Measurements from ENCODE around the gene BABAM2.
"Not testable (repeated sequence)": the region's sequence is repeated elsewhere in the genome, so short reads cannot be mapped to it uniquely, and the experiment has no call there.

Gene BABAM2

GRCh38 chr2:28219758-28220368 lies 329.3 kb downstream of the BABAM2 start:
- DNase-seq, result no peak

DNA sequence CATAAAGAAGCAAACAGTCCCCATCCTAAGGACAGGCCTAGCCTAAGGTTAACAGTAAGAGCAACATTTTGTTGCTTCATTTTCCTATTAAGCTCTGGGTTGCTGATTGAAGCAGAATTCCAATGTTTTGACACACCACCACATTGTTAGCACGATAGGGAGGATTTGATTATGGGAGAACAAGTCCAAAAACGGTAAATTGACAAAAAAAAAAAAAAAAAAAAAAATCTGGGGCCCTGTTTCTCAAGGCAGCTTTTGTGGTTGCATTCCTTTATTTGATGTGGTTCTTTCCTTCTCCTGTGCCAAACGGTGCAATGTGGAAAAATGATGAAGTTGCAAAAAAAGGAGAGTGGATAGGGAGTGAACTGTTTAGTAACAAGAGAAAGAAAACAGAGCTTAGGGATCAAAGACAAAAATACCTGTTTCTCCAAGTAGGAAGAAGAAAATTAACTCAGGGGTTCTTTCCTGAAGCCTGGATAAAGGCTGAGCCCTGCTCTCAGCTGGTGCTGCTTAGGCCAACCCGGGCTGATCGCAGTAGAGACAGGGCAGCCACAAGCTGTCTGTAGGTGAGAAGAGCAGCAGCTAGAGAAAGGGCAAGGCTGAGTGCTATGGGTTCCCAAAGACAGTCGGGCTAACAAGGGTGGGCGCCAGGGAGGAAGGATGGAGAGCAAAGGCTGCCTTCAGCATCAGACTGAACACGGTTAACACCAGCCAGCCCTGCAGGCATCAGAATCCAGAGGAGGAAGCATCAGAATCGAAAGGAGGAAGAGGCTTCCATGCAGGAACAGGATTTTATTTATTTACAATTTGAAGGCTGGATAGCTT lies 334.3 kb downstream of the BABAM2 start:
- no peak for DNase-seq

GRCh38 chr2:28225473-28226080 lies 335.0 kb downstream of the BABAM2 start:
- DNase-seq, result no peak

- DNase-seq, result no peak
Observed at GRCh38 chr2:28226558-28226957, 336.0 kb downstream of the BABAM2 start.

GRCh38 chr2:28227498-28227897 lies 337.0 kb downstream of the BABAM2 start:
- DNase-seq, result no peak

DNA sequence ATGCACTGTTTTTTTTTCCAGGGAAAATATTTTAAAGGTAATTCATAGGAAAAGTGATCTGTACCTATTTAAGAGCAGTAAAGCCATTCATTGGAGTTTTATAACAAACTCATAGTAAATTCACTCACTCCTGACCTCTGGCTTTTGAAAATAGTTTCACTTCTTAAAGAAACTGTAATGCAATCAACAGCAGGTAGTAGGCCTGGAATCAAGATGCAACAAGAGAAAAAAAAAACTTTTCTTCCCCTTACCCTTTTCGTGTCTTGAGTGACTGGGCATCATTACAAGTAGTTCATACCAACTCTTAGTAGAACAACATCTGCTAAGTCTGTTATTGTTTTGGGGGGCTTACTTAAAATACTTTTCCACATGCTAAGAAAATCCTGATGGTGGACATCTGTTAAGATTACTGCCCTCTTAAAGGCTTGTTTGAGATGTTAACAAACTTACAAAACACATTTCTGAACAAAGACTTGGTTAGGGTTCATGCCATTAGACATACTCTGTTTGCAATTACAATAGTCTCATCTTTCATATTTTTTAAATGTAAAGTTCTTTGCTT lies 338.0 kb downstream of the BABAM2 start:
- DNase-seq, result no peak

GRCh38 chr2:28231110-28231631 lies 340.6 kb downstream of the BABAM2 start:
- no peak for DNase-seq

- no peak for DNase-seq
Observed at GRCh38 chr2:28232295-28232694, 341.8 kb downstream of the BABAM2 start.

GRCh38 chr2:28233164-28233676 lies 342.7 kb downstream of the BABAM2 start:
- DNase-seq, result no peak

- no peak for DNase-seq
Observed at GRCh38 chr2:28234807-28235206, 344.3 kb downstream of the BABAM2 start.

- no peak for DNase-seq
Observed at GRCh38 chr2:28239207-28239606, 348.7 kb downstream of the BABAM2 start.

DNA sequence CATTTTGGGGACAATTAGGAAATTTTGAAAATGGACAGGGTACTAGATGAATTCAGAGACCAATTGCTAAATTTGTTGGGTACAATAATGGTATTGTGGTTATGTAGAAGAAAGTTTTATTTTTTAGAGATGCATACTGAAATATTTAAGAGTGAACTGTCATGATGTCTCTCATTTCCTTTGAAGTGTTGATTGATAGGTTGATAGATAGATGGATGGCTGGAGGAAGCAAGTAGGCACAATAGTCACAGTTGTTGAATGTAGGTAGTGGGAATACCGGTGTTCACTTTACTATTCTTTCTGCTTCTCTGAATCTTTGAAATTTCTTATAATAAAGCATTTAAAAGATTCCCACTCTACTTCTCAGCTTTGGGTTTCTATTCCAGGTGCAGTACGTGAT lies 350.4 kb downstream of the BABAM2 start:
- DNase-seq, result no peak

DNA sequence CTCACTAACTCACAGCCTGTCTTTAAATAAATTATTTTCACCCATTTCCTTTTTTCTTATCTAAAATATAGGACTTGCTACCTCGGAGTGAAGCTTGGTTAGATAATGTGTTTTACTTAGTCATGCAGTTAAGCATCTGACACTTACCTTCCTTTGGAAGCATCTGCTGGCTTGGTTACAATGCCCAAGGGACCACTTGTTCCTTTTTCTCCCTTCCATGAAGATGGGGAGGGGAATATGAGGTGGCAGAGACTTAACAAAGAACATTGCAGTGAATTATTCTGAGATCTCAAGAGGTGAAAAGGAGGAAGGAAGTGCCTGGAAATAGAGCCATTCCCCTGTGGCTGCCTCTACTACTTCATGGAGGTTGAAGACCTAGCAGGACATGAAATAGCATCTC lies 356.8 kb downstream of the BABAM2 start:
- no peak for DNase-seq

DNA sequence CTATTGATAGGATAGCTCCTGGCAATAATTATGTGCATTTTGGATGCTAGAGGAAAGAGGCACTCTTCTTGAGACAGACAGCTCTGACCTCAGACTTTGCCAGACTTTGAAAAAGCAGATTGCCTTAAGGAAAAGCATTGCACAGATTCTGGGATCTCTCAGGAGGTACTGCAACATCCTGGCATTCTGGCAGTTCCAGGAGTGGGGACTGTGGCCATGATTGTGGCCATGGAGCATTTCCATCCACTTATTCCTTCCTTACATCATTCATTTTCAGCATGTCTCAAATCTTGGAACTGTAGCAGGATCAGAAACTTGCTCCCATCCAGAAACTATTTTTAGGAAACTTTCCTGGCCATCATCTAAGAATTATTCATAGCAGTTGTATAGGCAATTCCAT lies 357.2 kb downstream of the BABAM2 start:
- no peak for DNase-seq

GRCh38 chr2:28248511-28248910 lies 358.0 kb downstream of the BABAM2 start:
- DNase-seq, result no peak

DNA sequence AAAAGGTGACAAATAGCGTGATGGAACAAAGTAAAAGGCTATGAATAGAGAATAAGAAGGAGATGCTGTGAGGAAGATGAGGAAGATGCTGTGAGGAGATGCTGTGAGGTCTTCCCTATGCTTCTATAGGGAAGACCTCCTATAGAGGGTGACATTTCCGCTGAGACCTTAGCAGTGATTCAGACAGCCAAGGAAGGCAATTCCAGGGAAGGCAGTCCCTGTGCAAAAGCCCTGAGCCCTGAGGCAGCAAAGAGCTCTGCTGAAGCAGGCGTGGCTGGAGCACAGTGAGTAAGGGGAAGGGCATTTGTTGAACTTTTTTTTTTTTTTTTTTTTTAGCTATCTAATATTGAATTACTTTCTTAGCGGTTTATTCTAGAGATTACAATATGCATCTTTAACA lies 359.5 kb downstream of the BABAM2 start:
- DNase-seq, result no peak

DNA sequence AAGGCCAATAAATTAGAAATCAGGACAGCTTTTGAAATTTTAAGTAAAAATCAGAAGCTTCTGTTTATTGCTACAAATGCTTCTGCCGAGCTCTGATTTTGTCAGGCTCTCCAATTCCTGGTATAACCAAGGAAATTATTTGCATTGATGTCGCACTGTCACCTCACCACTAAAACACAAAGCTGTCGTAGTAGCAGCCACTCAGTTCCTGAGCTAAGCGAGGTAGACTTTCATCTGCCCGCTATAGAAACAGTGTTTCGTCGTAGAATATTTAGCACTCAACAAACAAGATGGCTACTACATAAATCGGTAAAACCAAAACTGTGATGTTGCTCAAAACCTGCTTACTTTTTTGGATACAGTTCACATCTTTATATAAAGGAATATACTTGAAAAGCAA lies 360.8 kb downstream of the BABAM2 start:
- DNase-seq, result no peak

DNA sequence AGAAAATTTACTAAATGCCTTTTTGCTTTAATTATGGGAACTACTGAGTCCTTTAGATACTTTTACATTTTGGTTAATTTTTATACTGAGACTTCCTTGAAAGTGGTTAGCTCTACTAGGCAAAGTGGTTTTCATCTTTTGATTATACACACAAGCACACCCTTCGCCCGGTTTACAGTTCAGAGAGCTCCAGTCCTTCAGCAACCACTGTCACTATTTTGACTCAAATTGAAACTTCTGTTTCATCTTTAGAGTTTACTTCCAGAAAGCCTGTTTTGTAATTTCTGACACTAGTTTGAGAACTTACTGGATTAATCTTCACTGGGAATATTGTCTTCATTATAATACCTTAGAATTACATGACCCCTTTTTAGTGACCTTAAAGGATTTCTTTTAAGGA lies 361.8 kb downstream of the BABAM2 start:
- no peak for DNase-seq

DNA sequence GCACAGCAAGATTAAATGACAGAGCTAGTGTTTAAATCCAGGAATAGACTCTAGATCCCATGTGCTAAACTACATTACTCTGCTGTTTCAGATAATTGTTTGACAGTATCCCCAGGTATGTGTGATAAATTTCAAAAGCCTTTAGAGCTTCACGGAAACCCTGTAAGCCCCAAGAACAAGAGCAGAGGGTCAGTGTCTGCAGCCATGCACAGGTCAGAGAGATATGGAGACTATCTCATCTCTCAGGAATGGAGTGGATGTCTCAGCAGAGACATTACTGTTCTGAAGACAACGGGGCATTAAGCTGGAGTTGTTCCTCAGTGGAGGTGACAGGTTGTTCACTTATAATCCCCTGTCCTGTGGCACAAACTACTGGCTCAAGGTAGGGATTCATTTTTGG lies 363.0 kb downstream of the BABAM2 start:
- no peak for DNase-seq

GRCh38 chr2:28255231-28255630 lies 364.7 kb downstream of the BABAM2 start:
- DNase-seq, result not testable (repeated sequence)

- DNase-seq, result no peak
Observed at GRCh38 chr2:28257182-28257581, 366.7 kb downstream of the BABAM2 start.

- not testable (repeated sequence) for DNase-seq
Observed at GRCh38 chr2:28259226-28259625, 368.7 kb downstream of the BABAM2 start.

GRCh38 chr2:28263690-28264089 lies 373.2 kb downstream of the BABAM2 start:
- no peak for DNase-seq
